Measurements from ENCODE around the gene SAMD15. TPM values are rescaled to one million over a fixed set of nuclear protein-coding genes. Genes with fewer than 3 reads are reported as not detected.

Gene SAMD15
- total RNA-seq, 4 donors from 2014 or later, result 0.12 to 0.48 (median 0.40) TPM

- Histone ChIP-seq H3K36me3 (peaks cover 6 to 46% (median 6%) of the 10 kb centered on the region in 3 donors), H3K4me1 (no peaks in the 10 kb centered on the region), H3K27me3 (no peaks in the 10 kb centered on the region), H3K4me3 (no peak overlapping the region), H3K9me3 (no peaks in the 10 kb centered on the region), H3K27ac (no peak overlapping the region)
- TF ChIP-seq CTCF (IDR thresholded peaks at IDR 0.05) (no peak), POLR2A (IDR thresholded peaks at IDR 0.05) (no peak)
- WGBS, 2 donors, result 81 to 84% methylated on average over 2 of the region's 2 CpGs
- no peak for DNase-seq
- intact Hi-C loops (cut with DNase I), result no loop called here
Measured at GRCh38 chr14:77338302-77338701, 38.9 kb upstream of the SAMD15 start.

- intact Hi-C loops (cut with DNase I), result no loop called here
- Histone ChIP-seq H3K27me3 (no peaks in the 10 kb centered on the region), H3K4me1 (peaks cover 0 to 9% (median 0%) of the 10 kb centered on the region in 3 donors), H3K36me3 (peaks cover 6 to 51% (median 6%) of the 10 kb centered on the region in 3 donors), H3K4me3 (no peak overlapping the region), H3K9me3 (no peaks in the 10 kb centered on the region), H3K27ac (no peak overlapping the region)
- TF ChIP-seq POLR2A (IDR thresholded peaks at IDR 0.05) (no peak), CTCF (IDR thresholded peaks at IDR 0.05) (no peak)
- no peak for DNase-seq
- 94 to 96% methylated on average over 1 of the region's 1 CpG for WGBS, 2 donors
Measured at GRCh38 chr14:77339407-77339806, 37.8 kb upstream of the SAMD15 start.

GRCh38 chr14:77340389-77340788 is 36.8 kb upstream of the SAMD15 start:
- no peak for DNase-seq
- intact Hi-C loops (cut with DNase I), result no loop called here
- H3K4me3 ChIP-seq, result no peak overlapping the region
- no peaks in the 10 kb centered on the region for H3K27me3 ChIP-seq
- no peaks in the 10 kb centered on the region for H3K9me3 ChIP-seq
- no peak overlapping the region for H3K27ac ChIP-seq
- TF ChIP-seq POLR2A (IDR thresholded peaks at IDR 0.05), result no peak
- no peak for TF ChIP-seq CTCF (IDR thresholded peaks at IDR 0.05)
- peaks cover 0 to 15% (median 0%) of the 10 kb centered on the region in 3 donors for H3K4me1 ChIP-seq
- WGBS, 2 donors, result 81 to 95% methylated on average over 4 of the region's 4 CpGs
- peaks cover 6 to 51% (median 6%) of the 10 kb centered on the region in 3 donors for H3K36me3 ChIP-seq

GRCh38 chr14:77342726-77343397 is 34.3 kb upstream of the SAMD15 start:
- Histone ChIP-seq H3K9me3 (no peaks in the 10 kb centered on the region), H3K36me3 (peaks cover 6 to 51% (median 6%) of the 10 kb centered on the region in 3 donors), H3K27me3 (no peaks in the 10 kb centered on the region), H3K4me3 (no peak overlapping the region), H3K4me1 (peaks cover 0 to 15% (median 0%) of the 10 kb centered on the region in 3 donors), H3K27ac (no peak overlapping the region)
- no peak for DNase-seq
- WGBS, 2 donors, result 90 to 91% methylated on average over 10 of the region's 10 CpGs
- intact Hi-C loops (cut with DNase I), result no loop called here
- TF ChIP-seq POLR2A (IDR thresholded peaks at IDR 0.05) (no peak), CTCF (IDR thresholded peaks at IDR 0.05) (no peak)

- Histone ChIP-seq H3K27me3 (no peaks in the 10 kb centered on the region), H3K9me3 (no peaks in the 10 kb centered on the region), H3K4me3 (no peak overlapping the region), H3K27ac (no peak overlapping the region), H3K36me3 (peaks cover 6 to 53% (median 6%) of the 10 kb centered on the region in 3 donors), H3K4me1 (peaks cover 0 to 15% (median 0%) of the 10 kb centered on the region in 3 donors)
- DNase-seq, result no peak
- 66 to 71% methylated on average over 2 of the region's 2 CpGs for WGBS, 2 donors
- no peak for TF ChIP-seq CTCF (IDR thresholded peaks at IDR 0.05)
- no peak for TF ChIP-seq POLR2A (IDR thresholded peaks at IDR 0.05)
- intact Hi-C loops (cut with DNase I), result no loop called here
Measured at GRCh38 chr14:77343662-77344061, 33.5 kb upstream of the SAMD15 start.
